ENCODE results near the gene LIMCH1.

- TF ChIP-seq CTCF (conservative IDR thresholded peaks at IDR 0.05; ENCODE audit: low read length): no peak
- TF ChIP-seq EZH2phosphoT487 (IDR thresholded peaks at IDR 0.05; ENCODE audit: borderline replicate concordance): no peak
Measured at GRCh38 chr4:41670530-41670929, 132.6 kb downstream of the LIMCH1 start.

Measured in Loucy (cell line).